ENCODE data around the gene C11orf91.
"Not testable (repeated sequence)": the region's sequence is repeated elsewhere in the genome, so short reads cannot be mapped to it uniquely, and the experiment has no call there.

C11orf91 gene

DNA sequence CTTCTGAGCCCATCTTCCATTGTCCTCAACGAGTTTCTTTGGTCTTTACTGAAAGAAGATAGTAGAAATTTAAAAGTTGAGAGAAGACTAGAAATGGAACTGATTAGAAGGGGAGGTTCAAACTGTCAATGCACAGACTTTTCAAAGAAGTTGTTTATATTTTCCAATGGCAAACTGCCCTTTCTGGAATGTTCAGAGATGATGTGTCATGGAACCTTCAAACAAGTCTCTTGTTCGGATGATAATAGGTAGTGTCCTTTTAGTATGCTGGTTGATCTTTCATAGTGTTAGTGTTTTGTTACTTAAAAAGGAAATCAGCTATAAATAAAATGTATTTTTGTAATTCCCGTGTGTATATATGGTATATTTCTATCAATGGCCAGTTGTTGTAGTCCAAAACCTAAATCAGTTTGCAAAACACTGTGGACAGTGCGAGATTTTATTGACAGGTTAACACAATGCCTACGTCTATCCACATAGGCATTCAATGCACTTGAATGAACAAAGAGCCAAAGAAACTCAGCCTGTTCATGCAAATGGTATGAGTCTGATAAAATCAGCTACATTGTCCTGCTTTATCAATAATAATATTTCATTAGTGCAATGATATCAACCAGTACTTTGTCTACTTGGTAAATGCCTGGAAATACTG is 30.9 kb downstream of the C11orf91 start:
- no peak for DNase-seq (ENCODE audit: low spot score)

DNA sequence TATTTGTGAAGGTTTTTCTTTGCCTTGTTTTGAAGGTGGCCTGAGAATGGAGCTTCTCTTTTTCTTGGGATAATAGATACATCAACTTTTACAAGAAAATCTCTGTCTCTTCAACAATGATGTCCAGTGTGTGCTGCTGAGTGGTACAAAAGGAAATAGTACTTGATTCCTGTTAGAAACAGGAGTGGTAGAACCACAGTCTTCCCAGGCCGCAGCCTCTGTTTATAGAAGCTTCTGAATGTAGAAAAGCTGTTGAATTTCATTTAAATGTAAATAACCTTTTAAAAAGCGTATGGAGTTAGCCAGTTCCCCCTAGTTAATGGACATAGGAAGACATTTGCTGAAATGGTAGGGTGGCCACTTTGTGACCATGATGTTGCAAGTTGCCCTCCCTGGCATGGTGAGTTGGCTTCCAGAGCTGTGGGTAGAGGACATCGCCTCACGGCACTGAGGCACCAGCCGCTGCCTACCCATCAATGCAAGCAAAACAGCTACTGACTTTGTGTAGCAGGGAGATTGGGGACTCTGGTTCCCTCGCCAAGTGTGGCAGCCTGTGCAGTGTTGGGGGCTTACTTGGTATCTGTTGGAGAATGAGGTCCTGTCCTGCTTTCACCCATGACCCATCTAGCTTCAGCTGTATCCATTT is 31.6 kb downstream of the C11orf91 start:
- DNase-seq (ENCODE audit: low spot score): no peak

DNA sequence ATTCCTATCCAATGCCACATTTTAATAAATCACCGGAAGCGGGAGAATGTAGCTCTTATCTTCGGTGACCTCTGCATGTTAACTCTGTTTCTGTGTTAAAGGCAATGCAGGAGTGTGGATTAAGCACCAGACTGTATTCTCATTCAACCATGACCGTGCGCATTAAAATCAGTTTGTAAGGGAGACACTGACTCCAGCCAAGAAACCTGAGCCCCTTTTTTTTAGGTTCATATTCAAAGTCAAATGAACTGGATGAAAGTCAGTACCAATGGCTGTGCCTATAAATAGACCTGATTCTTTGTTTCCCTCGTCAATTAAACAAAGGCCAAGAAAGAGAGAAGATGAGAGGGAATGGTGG is 32.2 kb downstream of the C11orf91 start:
- DNase-seq (ENCODE audit: low spot score): no peak

DNA sequence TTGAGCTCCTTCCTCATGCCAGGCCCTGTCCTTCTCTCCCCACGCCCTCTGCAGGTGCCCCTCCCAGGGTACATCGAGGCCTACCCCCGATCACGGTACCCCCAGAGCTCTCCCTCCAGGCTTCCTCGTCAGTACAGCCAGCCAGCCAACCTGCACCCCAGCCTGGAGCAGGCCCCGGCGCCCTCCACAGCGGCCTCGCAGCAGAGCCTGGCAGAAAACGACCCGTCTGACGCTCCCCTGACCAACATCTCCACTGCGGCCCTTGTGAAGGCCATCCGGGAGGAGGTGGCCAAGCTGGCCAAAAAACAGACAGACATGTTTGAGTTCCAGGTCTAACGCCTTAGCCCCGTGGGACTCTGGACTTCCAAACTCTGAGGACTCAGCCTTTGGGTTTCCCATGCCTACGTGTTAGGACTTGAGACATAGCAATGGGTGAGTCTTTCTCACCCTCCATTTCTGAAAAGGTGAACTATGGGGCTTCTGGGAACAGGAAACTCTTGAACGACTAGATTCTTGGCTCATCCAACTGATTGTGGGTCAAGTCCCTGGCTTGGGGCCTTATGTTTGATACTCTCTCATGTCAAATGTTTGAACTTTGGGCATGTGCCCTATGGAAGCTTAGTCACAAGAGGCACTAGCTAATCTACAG is 32.7 kb downstream of the C11orf91 start:
- DNase-seq (ENCODE audit: low spot score): no peak

DNA sequence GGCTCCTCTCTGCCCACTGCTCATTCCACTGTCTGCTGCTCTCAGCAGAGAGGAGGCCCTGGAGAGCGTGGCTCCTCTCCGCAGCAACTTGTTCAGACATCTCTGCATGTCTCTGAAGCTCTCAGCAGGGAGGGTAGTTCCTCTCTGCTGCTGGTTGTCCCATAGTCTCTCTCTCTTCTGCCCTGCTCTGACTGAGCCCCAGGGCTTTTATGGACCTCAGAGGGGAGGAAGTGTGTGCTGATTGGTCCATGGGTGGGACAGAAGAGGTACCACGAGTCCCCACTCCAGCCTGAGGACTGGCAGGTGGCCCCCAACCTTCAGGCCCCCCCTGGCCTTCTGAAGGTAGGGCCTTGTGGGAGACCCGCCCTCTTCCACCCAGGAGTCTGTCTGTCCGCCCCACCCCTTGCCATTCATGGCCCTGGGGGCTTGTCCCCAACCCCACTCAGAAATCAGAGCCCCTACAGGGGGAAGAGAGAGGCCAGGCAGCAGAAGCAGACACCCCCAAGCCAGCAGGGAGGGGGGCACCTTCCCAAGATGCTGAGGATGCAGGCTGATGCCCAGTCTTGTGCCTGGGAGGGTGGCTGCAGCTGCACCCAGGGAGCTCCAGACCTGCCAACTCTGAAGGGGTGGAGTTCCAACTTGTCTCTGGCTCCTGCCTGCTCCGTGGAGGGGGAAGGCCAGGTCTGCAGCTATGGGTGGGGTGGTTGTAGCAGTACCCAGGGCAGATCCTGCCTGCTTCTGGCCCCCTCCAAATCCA is 35.1 kb downstream of the C11orf91 start:
- DNase-seq (ENCODE audit: low spot score): no peak

DNA sequence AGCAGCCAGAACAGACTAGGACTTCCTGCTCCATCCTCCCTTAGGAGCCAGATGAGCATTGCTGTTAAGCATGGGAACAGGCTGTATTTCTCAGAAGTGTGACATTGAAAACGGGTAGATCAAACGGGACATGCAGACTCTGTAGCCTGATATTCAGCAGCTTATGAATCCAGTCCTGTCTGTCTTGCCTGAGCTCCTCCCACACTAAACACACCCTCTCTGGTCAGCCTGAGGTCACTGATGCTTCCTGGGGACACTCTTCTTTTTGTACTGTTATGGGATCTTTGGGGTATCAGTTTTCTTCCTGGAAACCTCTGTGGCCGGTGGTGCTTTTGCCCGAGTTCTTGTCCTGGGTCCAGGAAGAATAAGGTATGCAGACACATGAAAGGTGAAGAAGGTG is 35.8 kb downstream of the C11orf91 start:
- DNase-seq (ENCODE audit: low spot score): no peak

DNA sequence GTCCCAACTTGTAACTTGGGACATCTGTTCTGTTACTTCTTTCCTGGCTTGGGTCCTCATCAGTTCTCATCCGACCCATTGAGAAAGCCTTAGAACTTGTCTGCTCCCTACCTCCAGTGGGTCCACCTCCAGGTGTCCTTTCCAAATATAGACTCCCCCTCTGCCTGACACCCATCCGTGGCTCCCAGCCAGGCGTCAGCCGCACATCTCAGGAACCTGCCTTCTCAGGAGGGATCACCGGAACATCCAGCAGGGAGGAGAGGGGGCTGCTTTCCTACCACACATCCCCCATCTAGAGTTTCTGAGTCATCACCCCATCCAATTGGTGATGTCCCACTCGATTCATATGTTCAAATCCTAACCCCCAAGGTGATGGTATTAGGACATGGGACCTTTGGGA is 36.5 kb downstream of the C11orf91 start:
- no peak for DNase-seq (ENCODE audit: low spot score)

DNA sequence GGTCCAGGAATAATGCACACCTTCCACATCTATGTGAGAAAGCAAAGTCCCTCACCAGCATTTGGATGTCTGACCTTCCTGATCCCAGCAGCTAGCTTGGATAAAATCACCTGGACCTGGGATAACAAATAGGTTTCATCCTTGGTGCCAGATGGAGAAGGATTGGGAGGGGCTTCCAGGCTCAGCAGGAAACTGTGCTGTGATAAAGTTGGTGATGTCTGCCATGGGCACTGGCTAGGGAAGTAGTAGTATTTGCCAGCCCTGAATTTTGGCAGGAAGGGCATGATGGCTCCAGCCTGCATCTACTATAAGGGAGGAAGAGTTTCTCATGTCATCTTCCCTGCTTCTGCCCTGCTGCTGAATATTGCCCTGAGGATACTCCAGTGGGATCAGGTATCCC is 37.5 kb downstream of the C11orf91 start:
- no peak for DNase-seq (ENCODE audit: low spot score)

DNA sequence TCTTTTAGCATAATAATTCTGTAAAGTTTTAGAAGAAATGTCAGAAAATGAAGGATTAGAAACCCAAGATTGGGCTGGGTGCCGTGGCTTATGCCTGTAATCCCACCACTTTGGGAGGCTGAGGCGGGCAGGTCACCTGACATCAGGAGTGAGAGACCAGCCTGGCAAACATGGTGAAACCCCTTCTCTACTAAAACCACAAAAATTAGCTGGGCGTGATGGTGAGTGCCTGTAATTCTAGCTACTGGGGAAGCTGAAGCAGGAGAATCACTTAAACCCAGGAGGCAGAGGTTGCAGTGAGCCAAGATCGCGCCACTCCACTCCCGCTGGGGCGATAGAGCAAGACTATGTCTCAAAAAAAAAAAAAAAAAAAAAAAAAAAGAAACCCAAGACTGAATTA is 39.1 kb downstream of the C11orf91 start:
- DNase-seq (ENCODE audit: low spot score): not testable (repeated sequence)

DNA sequence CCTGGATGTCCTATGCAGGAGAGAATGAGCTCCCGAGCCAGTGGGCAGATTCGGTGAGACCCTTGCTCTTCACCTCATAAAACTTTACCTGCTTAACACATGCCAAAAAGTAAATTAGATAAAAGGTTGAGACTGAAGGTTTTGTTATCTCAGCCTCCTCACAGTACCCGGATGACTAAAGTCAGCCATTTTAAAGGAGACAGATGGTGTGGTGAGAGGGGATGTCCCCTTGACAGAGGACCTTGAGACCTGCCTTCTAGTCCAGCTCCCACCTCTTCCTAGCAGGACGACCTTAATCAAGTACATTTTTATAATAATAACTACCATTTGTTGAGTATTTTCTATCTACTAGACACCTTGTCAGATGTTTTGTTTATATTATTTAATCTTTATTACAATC is 39.7 kb downstream of the C11orf91 start:
- DNase-seq (ENCODE audit: low spot score): no peak

DNA sequence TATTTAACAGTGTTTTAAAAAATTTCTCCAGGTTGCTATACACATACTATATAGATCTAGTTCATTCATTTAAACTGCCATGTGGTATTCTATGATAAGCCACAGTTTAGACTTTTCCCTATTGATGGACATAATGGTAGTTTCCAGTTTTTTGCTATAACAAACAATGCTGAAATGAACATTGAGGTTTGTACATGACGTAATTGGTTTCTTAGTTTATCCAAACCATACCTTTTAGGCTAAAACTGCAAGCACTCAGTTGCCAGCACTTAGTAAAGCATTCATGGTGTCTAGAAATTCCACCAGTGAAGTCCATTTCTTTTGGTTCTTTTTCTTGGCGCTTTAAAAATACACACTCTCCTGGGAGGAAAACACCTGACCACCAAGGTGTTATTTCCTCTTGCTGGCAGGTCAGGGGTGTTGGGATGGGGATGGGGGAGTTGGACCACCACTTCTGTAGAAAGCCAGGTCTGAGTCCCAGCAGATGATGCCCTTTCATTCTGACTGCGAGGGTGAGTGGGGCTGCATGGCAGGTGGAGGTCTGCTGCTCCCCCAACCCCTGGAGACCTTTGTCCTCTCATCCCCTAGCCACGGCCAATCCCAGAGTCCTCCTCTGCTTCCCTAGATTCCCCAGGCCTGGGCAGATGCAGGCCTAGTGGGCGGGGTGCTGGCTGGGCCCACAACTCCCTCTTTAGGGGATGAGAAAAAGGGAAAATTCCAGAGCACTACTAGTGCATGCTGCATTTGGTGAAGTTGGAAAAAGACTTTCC is 41.1 kb downstream of the C11orf91 start:
- no peak for DNase-seq (ENCODE audit: low spot score)

DNA sequence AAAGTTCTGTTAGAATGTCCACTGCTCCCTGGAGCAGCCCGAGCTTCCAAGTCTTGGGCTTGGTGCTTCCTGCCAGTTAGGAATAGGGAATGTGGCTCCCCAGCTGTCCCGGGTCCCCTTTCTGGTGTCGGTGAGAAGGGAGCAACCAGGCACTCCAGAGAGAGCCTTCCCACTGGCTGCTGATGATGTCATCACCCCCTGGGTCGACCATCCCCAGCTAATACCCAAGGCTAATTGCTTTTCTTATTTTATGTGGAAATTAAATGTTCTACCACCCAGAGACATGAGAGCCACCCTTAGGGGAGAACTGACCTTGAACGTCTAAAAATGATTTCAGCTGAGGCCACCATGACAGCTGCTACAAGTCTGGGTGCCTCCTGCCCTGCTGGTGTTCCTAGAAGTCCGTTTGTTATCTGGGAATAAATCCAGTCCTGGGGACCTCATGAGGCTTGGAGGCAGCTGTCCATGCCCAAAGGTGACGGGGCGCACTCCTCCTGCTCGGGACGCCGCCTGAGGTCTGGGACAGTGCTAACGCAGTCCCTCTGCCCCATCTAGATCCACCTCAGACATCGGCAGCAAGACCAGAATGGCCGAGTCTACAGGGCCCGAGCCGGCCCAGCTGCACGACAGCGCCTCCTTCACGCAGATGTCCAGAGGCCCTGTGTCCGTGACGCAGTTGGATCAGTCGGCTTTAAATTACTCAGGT is 42.3 kb downstream of the C11orf91 start:
- DNase-seq (ENCODE audit: low spot score): no peak

DNA sequence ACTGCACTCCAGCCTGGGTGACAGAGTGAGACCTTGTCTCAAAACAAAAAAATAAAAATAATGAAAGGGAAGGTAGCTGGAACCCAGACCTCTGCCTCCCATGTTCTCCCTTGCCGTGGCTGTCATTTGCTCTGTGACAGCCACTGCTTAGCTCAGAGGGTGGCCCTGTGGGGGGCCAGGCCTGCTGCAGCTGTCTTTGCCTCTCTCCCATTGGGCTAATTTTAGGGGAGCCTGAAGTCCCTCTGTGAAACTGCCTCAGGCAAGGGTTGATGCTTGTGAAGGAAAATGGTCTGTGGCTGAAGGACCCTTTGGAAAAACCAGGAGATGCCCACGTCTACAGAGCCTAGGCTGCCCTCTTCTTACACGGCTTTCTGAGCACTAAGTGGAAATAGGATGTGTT is 42.9 kb downstream of the C11orf91 start:
- DNase-seq (ENCODE audit: low spot score): no peak

DNA sequence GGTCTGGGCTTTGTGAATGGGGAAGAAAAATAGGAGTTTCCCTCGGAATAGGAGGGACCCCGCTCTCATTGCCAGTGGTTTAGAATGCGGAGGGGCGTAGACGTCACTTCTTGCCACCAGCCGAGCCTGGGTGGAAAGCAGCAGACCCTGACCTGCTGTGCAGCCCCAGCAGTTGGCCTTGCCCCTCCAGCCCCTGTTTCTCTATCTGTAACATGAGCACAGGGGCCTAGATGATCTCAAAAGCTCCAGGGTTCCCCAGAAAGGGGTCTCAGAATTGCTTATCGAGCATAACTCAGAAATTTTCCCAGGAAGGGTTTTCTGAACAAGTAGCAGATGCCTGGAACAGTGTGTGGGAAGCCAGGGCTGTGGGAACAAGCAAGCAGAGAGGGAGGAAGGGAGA is 43.9 kb downstream of the C11orf91 start:
- DNase-seq (ENCODE audit: low spot score): no peak

DNA sequence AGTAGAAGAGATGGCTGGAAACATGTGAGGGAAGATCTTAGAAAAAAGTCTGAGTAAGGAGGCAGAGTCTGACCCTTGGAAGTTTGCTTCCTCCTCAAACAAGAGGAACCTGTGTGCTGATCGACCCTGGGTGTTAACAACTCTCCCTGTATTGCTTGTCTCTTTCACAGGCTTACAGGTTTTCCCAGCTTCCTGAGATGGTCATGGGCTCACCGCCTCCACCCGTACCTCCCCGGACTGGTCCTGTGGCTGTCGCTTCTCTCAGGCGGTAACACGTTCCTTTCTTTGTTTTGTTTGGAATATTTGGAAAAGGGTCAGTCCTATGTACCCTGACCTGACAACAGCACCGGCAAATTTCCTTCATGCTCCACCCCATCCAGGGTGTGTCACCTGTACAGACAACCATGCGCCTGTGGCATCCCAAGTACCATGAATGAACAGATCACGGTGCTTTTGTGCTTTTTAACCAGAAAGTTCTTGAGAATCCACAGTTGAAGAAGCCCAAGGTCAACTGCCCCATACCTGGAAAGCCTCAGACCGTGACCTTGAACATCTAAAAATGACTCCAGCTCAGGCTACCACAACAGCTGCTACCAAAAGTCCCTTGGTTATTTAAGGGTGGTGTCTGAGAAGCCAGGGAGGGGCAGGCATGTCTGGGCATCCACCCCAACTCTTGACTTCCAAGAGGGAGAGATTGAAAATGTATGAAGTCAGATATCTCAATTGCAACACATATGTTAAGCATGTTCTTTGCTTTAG is 44.6 kb downstream of the C11orf91 start:
- DNase-seq (ENCODE audit: low spot score): no peak

DNA sequence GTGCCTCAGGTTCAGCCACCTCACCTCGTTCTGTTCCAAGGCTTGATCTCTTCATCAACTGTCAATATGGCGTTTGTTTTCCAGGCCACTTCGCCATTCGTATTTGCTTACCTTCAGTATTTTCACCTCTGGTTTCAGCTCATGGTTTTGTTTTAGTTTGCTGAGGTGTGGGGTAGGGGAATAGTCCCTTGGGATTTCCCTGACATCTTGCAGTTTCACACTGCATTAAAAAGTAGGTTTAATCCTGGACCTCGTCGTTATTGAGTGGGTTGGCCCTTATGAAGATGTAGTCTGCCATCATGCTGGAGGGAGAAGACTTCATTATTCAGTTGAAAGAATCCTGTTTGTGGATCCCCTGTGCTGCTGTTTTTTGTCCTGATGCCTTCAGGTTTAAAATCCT is 46.0 kb downstream of the C11orf91 start:
- DNase-seq (ENCODE audit: low spot score): no peak

DNA sequence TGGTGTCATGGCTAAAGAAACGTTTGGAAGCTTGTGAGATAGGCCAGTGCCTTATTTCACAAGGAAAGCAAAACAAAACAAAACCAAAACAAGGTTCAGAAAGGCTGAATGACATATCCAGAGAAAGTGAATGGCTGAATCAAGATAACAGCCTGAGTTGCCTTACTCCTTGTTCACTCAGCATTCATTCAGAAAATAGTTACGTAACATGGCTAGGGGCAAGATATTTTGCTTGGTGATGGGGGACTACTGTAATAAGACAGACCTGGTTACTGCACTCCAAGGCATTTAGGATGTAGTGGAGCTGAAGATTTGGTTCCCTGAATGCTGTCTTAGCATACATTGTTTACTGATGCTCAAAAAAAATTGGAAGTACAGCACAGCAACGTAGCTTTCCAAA is 47.7 kb downstream of the C11orf91 start:
- no peak for DNase-seq (ENCODE audit: low spot score)

DNA sequence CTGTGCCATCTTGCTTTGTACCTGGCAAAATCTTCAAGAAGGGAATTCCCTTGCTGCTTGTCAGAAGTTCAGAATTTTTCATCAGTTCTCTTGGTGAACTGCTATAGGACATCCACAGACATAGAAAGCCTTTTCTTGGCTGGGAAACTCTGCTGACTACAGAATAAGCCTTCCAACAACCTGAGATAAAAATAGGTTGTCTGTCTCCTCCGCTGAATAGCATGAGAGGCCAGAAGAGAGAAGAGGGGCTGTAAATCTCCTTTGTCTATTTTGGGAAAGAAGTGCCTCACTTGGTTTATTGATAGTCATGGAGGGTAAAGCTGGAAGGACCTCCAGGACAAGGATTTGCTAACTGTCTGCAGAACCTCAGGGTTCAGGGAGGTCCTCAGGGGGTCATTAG is 48.2 kb downstream of the C11orf91 start:
- DNase-seq (ENCODE audit: low spot score): no peak

DNA sequence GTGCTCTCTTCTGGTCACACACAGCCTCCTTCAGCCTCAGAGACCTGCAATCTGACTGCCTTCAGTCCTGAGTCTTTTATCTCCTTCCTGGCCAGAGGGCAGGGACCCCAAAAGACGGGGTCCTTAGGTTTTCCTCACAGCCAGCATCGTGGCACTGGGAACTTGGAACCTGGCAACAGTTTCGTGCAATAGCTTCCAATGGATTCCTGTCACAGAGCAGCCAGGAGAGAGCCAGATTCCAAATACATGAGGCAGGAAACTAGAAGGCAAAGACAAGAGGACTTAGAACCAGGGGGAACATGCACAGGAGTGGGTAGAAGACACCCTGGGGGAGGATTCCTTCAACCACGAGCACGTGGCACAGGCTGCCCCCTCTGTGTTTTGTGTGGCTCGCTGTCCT is 48.6 kb downstream of the C11orf91 start:
- DNase-seq (ENCODE audit: low spot score): no peak

DNA sequence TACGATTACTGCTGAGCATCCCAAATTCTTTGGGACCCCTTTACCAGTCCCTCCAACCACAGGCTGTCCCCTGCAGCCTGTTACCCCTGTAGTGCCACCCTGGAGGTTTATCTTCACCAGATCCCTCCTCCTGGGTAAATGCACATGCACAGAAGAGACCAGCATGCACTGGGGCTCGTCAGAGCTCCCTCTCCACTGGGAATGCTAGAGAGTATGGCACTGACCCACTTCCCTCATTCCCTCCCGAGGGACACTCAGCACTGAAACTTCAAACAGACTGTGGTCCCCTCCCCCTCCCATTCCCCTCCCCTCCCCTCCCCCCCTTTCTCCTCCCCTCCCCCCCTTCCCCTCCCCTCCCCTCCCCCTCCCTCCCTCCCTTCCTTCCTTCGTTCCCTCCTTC is 49.1 kb downstream of the C11orf91 start:
- no peak for DNase-seq (ENCODE audit: low spot score)

DNA sequence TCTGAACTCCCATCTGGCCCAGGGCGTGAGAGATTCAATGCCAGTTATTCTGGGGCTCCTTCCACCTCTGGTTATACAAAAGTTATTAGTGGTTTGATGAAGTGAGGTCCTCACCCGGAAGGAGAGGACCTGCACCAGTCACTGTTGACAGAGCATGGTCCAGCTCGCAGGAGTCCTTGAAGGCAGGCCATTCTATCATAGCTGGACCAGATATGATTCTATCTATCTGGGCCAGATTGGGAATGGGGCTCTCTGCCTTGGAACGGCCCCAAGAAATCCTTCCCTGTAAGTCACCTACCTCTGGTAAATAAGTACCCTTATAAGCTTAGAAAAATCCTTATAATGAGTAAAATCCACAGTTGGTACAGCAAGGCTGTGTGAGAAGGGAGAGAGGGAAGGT is 50.7 kb downstream of the C11orf91 start:
- DNase-seq (ENCODE audit: low spot score): no peak

Measured in HuH-7.5 (cell line).